Measurements from ENCODE around the gene MCTP1.

The MCTP1 gene

DNA sequence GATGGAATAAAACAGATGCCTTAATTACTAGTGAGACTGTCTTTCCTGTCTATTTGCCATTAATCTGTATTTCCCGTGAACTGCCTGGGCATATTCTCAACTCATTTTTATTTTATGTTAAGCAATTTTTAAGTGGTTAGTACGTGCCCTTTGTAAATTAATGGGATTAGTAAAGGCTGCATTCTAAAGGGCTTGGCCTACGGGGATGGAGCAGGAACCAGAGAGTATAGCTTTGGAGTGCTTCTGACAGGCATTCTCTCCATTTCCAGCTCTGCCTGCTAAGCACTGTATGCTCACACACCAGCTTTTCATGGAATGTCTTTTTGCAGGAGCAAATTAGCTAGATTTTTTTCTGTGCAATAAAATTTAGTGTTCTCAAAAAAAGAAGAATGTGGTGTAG lies 241.2 kb downstream of the MCTP1 start:
- no peak overlapping the region for H3K27ac ChIP-seq
- TF ChIP-seq, protein P1, sequence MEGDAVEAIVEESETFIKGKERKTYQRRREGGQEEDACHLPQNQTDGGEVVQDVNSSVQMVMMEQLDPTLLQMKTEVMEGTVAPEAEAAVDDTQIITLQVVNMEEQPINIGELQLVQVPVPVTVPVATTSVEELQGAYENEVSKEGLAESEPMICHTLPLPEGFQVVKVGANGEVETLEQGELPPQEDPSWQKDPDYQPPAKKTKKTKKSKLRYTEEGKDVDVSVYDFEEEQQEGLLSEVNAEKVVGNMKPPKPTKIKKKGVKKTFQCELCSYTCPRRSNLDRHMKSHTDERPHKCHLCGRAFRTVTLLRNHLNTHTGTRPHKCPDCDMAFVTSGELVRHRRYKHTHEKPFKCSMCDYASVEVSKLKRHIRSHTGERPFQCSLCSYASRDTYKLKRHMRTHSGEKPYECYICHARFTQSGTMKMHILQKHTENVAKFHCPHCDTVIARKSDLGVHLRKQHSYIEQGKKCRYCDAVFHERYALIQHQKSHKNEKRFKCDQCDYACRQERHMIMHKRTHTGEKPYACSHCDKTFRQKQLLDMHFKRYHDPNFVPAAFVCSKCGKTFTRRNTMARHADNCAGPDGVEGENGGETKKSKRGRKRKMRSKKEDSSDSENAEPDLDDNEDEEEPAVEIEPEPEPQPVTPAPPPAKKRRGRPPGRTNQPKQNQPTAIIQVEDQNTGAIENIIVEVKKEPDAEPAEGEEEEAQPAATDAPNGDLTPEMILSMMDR (IDR thresholded peaks at IDR 0.05) = no peak
- TF ChIP-seq ZFX (IDR thresholded peaks at IDR 0.05; ENCODE audit: borderline replicate concordance) = no peak

DNA sequence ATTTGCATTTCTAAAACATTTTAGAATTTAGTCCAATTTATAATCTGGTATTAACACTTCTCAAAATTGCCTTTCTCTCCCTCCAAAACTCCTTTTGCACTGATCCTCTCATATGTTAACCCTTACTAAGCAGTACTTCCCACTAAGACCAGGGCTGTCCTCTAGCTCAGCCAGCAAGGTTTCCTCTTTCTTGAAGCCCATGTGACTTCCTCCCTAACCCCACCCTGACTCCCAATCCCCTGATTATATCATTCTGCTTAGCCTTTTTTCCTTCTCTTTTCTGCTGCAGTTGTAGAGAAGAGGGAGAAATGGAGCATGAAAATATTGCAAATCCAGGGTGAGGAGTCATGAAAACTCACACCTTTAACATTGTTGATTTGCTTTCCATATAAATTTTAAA lies 241.7 kb downstream of the MCTP1 start:
- H3K27ac ChIP-seq = no peak overlapping the region

DNA sequence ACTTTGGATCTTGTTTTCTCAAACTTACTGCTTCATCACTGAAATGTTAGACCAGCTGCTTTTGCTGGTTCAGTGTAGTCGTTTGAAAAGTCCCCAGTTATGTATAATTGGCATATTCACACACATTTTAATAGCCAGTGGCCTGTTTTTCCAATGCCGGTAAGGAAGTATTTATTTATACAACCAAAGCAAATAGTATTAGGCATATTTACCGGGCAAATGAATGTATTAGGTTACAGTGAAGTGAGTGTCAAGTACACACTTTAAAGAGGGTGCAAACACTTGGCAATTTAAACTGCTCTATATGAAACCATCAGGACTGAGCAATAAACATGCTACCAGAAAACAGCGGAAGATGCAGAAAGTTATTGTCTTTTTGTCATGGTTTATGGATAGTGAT lies 242.9 kb downstream of the MCTP1 start:
- no peak overlapping the region for H3K27ac ChIP-seq
- TF ChIP-seq, protein P1 (IDR thresholded peaks at IDR 0.05) = no peak
- no peak for TF ChIP-seq ZFX (IDR thresholded peaks at IDR 0.05; ENCODE audit: borderline replicate concordance)

More for the DNA sequence above, 241.7 kb downstream of the MCTP1 start:
- TF ChIP-seq, protein P1 (IDR thresholded peaks at IDR 0.05) = no peak
- TF ChIP-seq ZFX (IDR thresholded peaks at IDR 0.05; ENCODE audit: borderline replicate concordance) = no peak

DNA sequence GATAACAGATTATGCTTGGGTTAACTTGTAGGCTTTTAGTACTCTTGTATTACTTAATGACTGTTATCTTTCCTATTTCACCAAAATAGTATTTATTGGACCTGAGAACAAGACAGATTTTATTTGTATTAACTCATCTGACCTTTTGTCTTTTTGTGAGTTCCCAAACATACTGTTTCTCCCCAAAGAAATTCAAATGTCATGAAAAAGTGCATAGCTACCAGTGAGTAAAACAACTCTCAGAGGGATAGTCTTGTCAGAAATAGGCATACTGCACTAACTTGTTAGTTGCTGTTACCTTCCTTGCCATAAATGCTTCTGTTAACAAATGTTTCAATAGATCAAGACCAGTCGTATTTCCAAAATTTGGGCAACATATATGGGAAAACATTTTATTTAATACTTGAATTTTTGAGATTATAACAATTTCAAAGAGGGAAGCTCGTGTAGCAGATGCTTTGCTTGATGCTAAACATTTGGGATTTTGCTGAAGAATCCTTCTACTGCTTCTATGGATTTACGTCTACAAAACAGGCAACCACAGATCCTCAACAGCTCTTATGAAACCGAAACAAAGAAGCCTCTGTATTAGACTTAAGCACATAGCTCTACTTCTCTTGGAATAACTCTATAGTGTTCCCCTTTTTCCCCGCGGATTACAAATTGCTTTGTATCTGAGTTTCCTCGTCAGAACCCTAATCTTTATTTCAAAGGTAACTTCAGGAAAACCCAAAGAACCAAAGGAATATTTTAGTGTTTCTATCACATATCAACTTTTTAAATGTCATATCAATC lies 248.8 kb downstream of the MCTP1 start:
- no peak for TF ChIP-seq ZFX (IDR thresholded peaks at IDR 0.05; ENCODE audit: borderline replicate concordance)
- TF ChIP-seq, protein P1 (IDR thresholded peaks at IDR 0.05) = no peak
- H3K27ac ChIP-seq = no peak overlapping the region

DNA sequence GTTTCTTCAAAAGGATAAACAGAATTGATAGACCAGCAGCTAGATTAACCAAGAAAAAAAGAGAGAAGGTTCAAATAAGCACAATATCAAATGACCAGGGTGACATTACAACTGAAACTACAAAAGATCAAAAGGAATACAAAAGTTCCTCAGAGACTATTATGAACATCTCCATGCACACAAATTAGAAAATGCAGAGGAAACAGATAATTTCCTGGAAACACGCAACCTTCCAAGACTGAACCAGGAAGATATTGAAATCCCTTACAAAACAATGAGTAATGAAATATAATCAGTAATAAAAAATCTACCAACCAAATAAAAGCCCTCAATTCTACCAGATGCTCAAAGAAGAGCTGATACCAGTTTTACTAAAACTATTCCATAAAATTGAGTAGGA lies 252.1 kb downstream of the MCTP1 start:
- TF ChIP-seq, protein P1 (IDR thresholded peaks at IDR 0.05) = no peak
- no peak for TF ChIP-seq ZFX (IDR thresholded peaks at IDR 0.05; ENCODE audit: borderline replicate concordance)
- no peak overlapping the region for H3K27ac ChIP-seq

DNA sequence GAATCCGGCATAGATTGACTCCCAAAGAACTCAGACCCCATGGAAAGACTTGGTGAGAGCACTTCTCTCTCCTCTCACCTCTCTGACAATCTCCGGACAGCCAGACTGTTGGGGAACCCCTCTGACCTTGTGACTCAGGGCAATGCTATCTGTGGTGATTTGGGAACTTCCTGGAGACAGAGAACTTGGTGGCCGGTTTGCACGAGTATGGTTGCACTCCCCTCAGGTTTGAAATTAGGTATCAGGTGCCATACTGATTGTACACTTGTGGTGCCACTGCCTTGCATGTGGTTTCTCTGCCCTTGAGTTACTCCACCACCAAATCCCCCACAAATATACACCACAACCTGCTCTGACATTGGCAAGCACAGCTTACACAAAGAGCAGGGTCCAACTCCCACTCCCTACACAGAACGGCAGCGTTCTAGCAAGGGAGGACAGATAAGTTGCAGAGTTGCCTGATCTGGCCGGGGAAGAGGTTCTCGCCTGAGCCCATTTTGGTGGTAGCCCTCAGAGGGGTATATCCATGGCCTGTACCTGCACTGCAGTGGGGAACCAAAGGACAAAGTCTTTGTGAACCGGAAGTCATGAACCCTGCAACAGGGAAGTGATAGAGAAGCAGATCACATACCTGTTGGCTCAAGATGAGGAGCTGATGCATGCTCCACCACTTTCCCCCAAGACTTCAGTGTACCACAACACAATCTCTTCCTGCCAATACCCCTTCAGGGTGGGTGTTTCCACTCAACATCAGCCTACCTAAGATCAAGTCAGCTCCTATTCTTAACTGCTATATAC lies 255.1 kb downstream of the MCTP1 start:
- H3K27ac ChIP-seq = no peak overlapping the region
- TF ChIP-seq, protein P1 (IDR thresholded peaks at IDR 0.05) = no peak
- no peak for TF ChIP-seq ZFX (IDR thresholded peaks at IDR 0.05; ENCODE audit: borderline replicate concordance)

DNA sequence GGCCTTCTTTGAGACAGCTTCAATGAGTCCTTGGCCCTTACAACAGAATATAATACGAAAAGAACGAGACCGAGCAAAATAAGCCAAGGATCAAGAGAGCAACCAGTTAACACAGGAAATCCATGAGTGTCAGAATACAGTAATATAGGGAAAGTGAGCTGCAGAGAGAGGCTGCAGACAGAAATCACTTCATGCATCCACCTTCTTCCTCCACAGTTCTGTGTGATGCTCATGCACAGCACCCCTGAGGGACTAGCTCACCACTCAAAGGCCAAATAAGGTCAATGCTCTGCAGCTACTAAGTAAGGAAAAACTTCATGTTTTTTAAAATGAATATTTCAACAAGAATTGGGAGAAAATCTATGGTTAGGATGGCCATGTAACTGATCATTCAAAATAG lies 257.1 kb downstream of the MCTP1 start:
- TF ChIP-seq ZFX (IDR thresholded peaks at IDR 0.05; ENCODE audit: borderline replicate concordance) = no peak
- TF ChIP-seq, protein P1 (IDR thresholded peaks at IDR 0.05) = no peak
- H3K27ac ChIP-seq = no peak overlapping the region
